ENCODE results near the gene GOPC.
"Not testable (repeated sequence)": the region's sequence is repeated elsewhere in the genome, so short reads cannot be mapped to it uniquely, and the experiment has no call there.

GOPC gene

GRCh38 chr6:117518870-117519269 is 83.4 kb downstream of the GOPC start:
- Histone ChIP-seq H3K9me3 (ENCODE audit: control extremely low read depth in 1 of 5, control insufficient read depth in 4 of 5, insufficient read depth in 2 of 5, low read depth in 1 of 5, low read length in 4 of 5) (no peaks in the 10 kb centered on the region), H3K27me3 (replicated peaks in 2 of 5; ENCODE audit: control insufficient read depth in 4 of 5, insufficient read depth in 5 of 5, low read length in 4 of 5) (no peaks in the 10 kb centered on the region), H3K4me3 (ENCODE audit: control insufficient read depth in 1 of 7, extremely low read depth in 1 of 7, insufficient read depth in 4 of 7, low read depth in 2 of 7, low read length in 6 of 7) (no peak overlapping the region), H3K4me1 (ENCODE audit: control extremely low read depth in 1 of 4, control insufficient read depth in 4 of 4, insufficient read depth in 4 of 4, low read length in 3 of 4) (no peaks in the 10 kb centered on the region), H3K27ac (ENCODE audit: insufficient read depth in 1 of 2, low read depth in 1 of 2, low read length in 2 of 2, poor library complexity in 1 of 2, severe bottlenecking in 2 of 2) (no peak overlapping the region), H3K36me3 (ENCODE audit: control insufficient read depth in 4 of 4, insufficient read depth in 4 of 4, low read length in 3 of 4) (no peaks in the 10 kb centered on the region)
- no peak for DNase-seq
- ChIA-PET POLR2A (no interaction called here), CTCF (no interaction called here)
- 100% methylated on average over 1 of the region's 6 CpGs for WGBS (ENCODE audit: insufficient coverage)

GRCh38 chr6:117517995-117518394 is 84.3 kb downstream of the GOPC start:
- H3K27ac ChIP-seq (ENCODE audit: insufficient read depth in 1 of 2, low read depth in 1 of 2, low read length in 2 of 2, poor library complexity in 1 of 2, severe bottlenecking in 2 of 2); CTCF ChIA-PET; H3K4me1 ChIP-seq (ENCODE audit: control extremely low read depth in 1 of 4, control insufficient read depth in 4 of 4, insufficient read depth in 4 of 4, low read length in 3 of 4); DNase-seq; H3K36me3 ChIP-seq (ENCODE audit: control insufficient read depth in 4 of 4, insufficient read depth in 4 of 4, low read length in 3 of 4); H3K4me3 ChIP-seq (ENCODE audit: control insufficient read depth in 1 of 7, extremely low read depth in 1 of 7, insufficient read depth in 4 of 7, low read depth in 2 of 7, low read length in 6 of 7); H3K9me3 ChIP-seq (ENCODE audit: control extremely low read depth in 1 of 5, control insufficient read depth in 4 of 5, insufficient read depth in 2 of 5, low read depth in 1 of 5, low read length in 4 of 5); POLR2A ChIA-PET; H3K27me3 ChIP-seq (replicated peaks in 2 of 5; ENCODE audit: control insufficient read depth in 4 of 5, insufficient read depth in 5 of 5, low read length in 4 of 5): not testable (repeated sequence)
- WGBS (ENCODE audit: insufficient coverage) = 97% methylated on average over 5 of the region's 5 CpGs

DNA sequence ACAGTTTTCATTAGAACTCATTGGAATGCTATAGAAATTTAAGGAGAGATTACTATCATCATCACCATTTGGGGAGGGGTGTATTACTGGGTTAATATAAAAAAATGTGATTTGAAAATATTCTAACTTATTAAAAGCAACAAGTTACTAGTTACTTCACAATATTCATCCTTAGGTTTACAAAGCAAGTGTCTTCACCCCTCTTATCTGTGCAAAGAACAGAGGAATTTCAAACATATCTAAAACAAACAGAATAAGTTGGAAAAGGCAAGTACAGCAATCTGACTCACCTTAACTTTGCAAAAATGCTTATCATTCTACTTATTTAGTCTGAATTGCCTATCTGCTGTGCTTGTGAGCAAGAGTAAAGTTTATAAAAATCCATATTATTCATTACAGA is 87.0 kb downstream of the GOPC start:
- Histone ChIP-seq H3K27ac (ENCODE audit: insufficient read depth in 1 of 2, low read depth in 1 of 2, low read length in 2 of 2, poor library complexity in 1 of 2, severe bottlenecking in 2 of 2) (no peak overlapping the region), H3K36me3 (ENCODE audit: control insufficient read depth in 4 of 4, insufficient read depth in 4 of 4, low read length in 3 of 4) (no peaks in the 10 kb centered on the region), H3K27me3 (replicated peaks in 2 of 5; ENCODE audit: control insufficient read depth in 4 of 5, insufficient read depth in 5 of 5, low read length in 4 of 5) (peaks cover 0 to 8% (median 0%) of the 10 kb centered on the region in 5 experiments), H3K4me1 (ENCODE audit: control extremely low read depth in 1 of 4, control insufficient read depth in 4 of 4, insufficient read depth in 4 of 4, low read length in 3 of 4) (no peaks in the 10 kb centered on the region), H3K9me3 (ENCODE audit: control extremely low read depth in 1 of 5, control insufficient read depth in 4 of 5, insufficient read depth in 2 of 5, low read depth in 1 of 5, low read length in 4 of 5) (no peaks in the 10 kb centered on the region), H3K4me3 (ENCODE audit: control insufficient read depth in 1 of 7, extremely low read depth in 1 of 7, insufficient read depth in 4 of 7, low read depth in 2 of 7, low read length in 6 of 7) (no peak overlapping the region)
- POLR2A ChIA-PET = no interaction called here
- DNase-seq = no peak
- CTCF ChIA-PET = no interaction called here

DNA sequence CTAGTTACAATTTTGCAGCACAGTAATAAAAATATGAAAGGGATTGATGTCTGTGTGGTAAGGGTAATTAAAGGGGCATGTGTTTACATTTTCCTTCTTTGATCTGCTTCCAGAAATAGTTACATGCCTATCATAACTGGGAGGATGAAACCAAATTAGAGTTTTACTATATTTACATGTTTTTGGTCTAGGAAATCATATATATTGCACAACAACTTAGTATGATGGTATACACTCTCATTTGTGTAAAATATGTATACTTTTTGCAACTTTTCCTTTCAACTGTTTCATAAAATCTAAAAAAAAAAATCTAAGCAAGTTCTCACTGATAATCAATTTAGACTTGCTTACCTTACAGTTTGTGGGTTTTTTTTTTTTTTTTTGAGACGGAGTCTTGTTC is 87.7 kb downstream of the GOPC start:
- H3K4me3 ChIP-seq (ENCODE audit: control insufficient read depth in 1 of 7, extremely low read depth in 1 of 7, insufficient read depth in 4 of 7, low read depth in 2 of 7, low read length in 6 of 7) = no peak overlapping the region
- DNase-seq = no peak
- WGBS (ENCODE audit: insufficient coverage) = no CpG with 5 or more reads among the region's 1 CpG
- no peak overlapping the region for H3K27ac ChIP-seq (ENCODE audit: insufficient read depth in 1 of 2, low read depth in 1 of 2, low read length in 2 of 2, poor library complexity in 1 of 2, severe bottlenecking in 2 of 2)
- H3K27me3 ChIP-seq (replicated peaks in 2 of 5; ENCODE audit: control insufficient read depth in 4 of 5, insufficient read depth in 5 of 5, low read length in 4 of 5) = peaks cover 0 to 8% (median 0%) of the 10 kb centered on the region in 5 experiments
- no peaks in the 10 kb centered on the region for H3K36me3 ChIP-seq (ENCODE audit: control insufficient read depth in 4 of 4, insufficient read depth in 4 of 4, low read length in 3 of 4)
- no peaks in the 10 kb centered on the region for H3K4me1 ChIP-seq (ENCODE audit: control extremely low read depth in 1 of 4, control insufficient read depth in 4 of 4, insufficient read depth in 4 of 4, low read length in 3 of 4)
- H3K9me3 ChIP-seq (ENCODE audit: control extremely low read depth in 1 of 5, control insufficient read depth in 4 of 5, insufficient read depth in 2 of 5, low read depth in 1 of 5, low read length in 4 of 5) = no peaks in the 10 kb centered on the region
- ChIA-PET CTCF (no interaction called here), POLR2A (no interaction called here)

- whole genome bisulfite sequencing (ENCODE audit: insufficient coverage) = no CpG with 5 or more reads among the region's 7 CpGs
- H3K27ac ChIP-seq (ENCODE audit: insufficient read depth in 1 of 2, low read depth in 1 of 2, low read length in 2 of 2, poor library complexity in 1 of 2, severe bottlenecking in 2 of 2) = no peak overlapping the region
- H3K4me1 ChIP-seq (ENCODE audit: control extremely low read depth in 1 of 4, control insufficient read depth in 4 of 4, insufficient read depth in 4 of 4, low read length in 3 of 4) = no peaks in the 10 kb centered on the region
- no peaks in the 10 kb centered on the region for H3K9me3 ChIP-seq (ENCODE audit: control extremely low read depth in 1 of 5, control insufficient read depth in 4 of 5, insufficient read depth in 2 of 5, low read depth in 1 of 5, low read length in 4 of 5)
- DNase-seq = no peak
- H3K27me3 ChIP-seq (replicated peaks in 2 of 5; ENCODE audit: control insufficient read depth in 4 of 5, insufficient read depth in 5 of 5, low read length in 4 of 5) = peaks cover 0 to 8% (median 0%) of the 10 kb centered on the region in 5 experiments
- POLR2A ChIA-PET = no interaction called here
- no peaks in the 10 kb centered on the region for H3K36me3 ChIP-seq (ENCODE audit: control insufficient read depth in 4 of 4, insufficient read depth in 4 of 4, low read length in 3 of 4)
- no peak overlapping the region for H3K4me3 ChIP-seq (ENCODE audit: control insufficient read depth in 1 of 7, extremely low read depth in 1 of 7, insufficient read depth in 4 of 7, low read depth in 2 of 7, low read length in 6 of 7)
- CTCF ChIA-PET = no interaction called here
Measured at GRCh38 chr6:117513778-117514365, 88.4 kb downstream of the GOPC start.

DNA sequence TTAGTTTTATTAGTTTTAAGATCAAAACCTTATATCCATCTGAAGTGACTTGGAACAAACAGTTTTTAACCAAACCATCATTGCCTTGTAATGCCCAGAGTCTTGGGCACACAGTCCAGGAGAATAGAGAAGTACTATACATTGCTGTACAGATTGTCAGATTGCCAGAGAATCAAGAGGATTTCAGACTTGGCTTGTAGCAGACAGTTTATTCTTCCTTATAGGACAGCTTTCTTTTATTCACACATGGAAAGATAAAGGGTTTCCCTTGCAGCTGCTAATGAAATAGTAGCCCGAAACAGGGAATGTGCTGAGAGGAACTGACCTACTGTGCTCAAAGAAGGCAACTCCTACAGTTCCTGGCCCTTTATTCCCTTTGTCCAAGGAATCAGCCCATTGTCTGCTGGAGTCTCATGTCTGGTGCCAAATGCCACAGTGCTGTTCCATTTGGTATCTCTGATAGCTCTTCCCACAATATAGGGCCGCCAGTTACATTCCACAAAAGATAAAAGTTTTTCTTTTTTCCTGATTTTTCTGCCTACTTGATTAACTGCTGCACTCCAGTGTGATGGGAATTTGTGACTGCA is 89.2 kb downstream of the GOPC start:
- DNase-seq = peak in 1 of 3 donors; percentile 4
- CTCF ChIA-PET = interaction anchor here (0.5 kb wide), 1 partner anchor 42 kb away, joined by 3 read pairs; no protein-coding TSS in a partner anchor
- Histone ChIP-seq H3K9me3 (ENCODE audit: control extremely low read depth in 1 of 5, control insufficient read depth in 4 of 5, insufficient read depth in 2 of 5, low read depth in 1 of 5, low read length in 4 of 5) (no peaks in the 10 kb centered on the region), H3K27me3 (replicated peaks in 2 of 5; ENCODE audit: control insufficient read depth in 4 of 5, insufficient read depth in 5 of 5, low read length in 4 of 5) (peaks cover 0 to 10% (median 0%) of the 10 kb centered on the region in 5 experiments), H3K27ac (ENCODE audit: insufficient read depth in 1 of 2, low read depth in 1 of 2, low read length in 2 of 2, poor library complexity in 1 of 2, severe bottlenecking in 2 of 2) (no peak overlapping the region), H3K4me3 (ENCODE audit: control insufficient read depth in 1 of 7, extremely low read depth in 1 of 7, insufficient read depth in 4 of 7, low read depth in 2 of 7, low read length in 6 of 7) (no peak overlapping the region), H3K36me3 (ENCODE audit: control insufficient read depth in 4 of 4, insufficient read depth in 4 of 4, low read length in 3 of 4) (no peaks in the 10 kb centered on the region), H3K4me1 (ENCODE audit: control extremely low read depth in 1 of 4, control insufficient read depth in 4 of 4, insufficient read depth in 4 of 4, low read length in 3 of 4) (no peaks in the 10 kb centered on the region)
- WGBS (ENCODE audit: insufficient coverage) = 0% methylated on average over 1 of the region's 2 CpGs
- POLR2A ChIA-PET = no interaction called here

- H3K27ac ChIP-seq (ENCODE audit: insufficient read depth in 1 of 2, low read depth in 1 of 2, low read length in 2 of 2, poor library complexity in 1 of 2, severe bottlenecking in 2 of 2) = no peak overlapping the region
- no peak for DNase-seq
- CTCF ChIA-PET = no interaction called here
- no peaks in the 10 kb centered on the region for H3K9me3 ChIP-seq (ENCODE audit: control extremely low read depth in 1 of 5, control insufficient read depth in 4 of 5, insufficient read depth in 2 of 5, low read depth in 1 of 5, low read length in 4 of 5)
- H3K4me3 ChIP-seq (ENCODE audit: control insufficient read depth in 1 of 7, extremely low read depth in 1 of 7, insufficient read depth in 4 of 7, low read depth in 2 of 7, low read length in 6 of 7) = no peak overlapping the region
- POLR2A ChIA-PET = no interaction called here
- no peaks in the 10 kb centered on the region for H3K36me3 ChIP-seq (ENCODE audit: control insufficient read depth in 4 of 4, insufficient read depth in 4 of 4, low read length in 3 of 4)
- WGBS (ENCODE audit: insufficient coverage) = 94% methylated on average over 4 of the region's 7 CpGs
- no peaks in the 10 kb centered on the region for H3K4me1 ChIP-seq (ENCODE audit: control extremely low read depth in 1 of 4, control insufficient read depth in 4 of 4, insufficient read depth in 4 of 4, low read length in 3 of 4)
- peaks cover 0 to 10% (median 0%) of the 10 kb centered on the region in 5 experiments for H3K27me3 ChIP-seq (replicated peaks in 2 of 5; ENCODE audit: control insufficient read depth in 4 of 5, insufficient read depth in 5 of 5, low read length in 4 of 5)
Measured at GRCh38 chr6:117512056-117512828, 90.1 kb downstream of the GOPC start.

Measured in common myeloid progenitor, CD34-positive (primary cell).